Measurements from ENCODE around the gene EEFSEC.

Gene EEFSEC

DNA sequence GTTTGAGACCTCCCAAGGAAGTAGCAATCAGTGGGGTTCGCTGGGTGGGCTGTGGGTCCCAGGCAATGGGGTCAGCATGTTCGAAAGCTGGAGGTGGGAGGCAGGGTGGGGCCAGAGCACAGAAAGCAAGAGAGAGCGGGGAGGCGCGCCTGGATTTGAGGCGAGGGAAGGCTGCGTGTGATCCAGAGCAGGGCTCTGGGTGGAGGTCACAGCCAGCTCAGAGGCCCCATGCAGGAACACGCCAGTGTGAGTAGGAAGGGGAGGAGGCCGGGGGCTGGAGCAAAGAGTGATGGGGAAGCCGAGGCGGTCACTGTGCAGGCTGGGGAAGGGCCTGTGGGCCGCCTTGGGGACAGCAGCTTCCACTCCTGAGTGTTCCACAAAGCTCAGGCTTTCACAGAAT, 304.7 kb downstream of the EEFSEC start:
- DNase-seq (ENCODE audit: low read depth in 2 of 2, low spot score in 1 of 2), result no peak

All from stimulated activated CD8-positive, alpha-beta memory T cell treated with anti-CD3 and anti-CD28 coated beads, Interleukin-4, amount 100 ng/mL, for 1 hour (primary cell).